Endodermal cell (in vitro differentiated cells): Measurements from ENCODE around the gene AIF1L. TPM values are rescaled to one million over a fixed set of nuclear protein-coding genes. Genes with fewer than 3 reads are reported as not detected.

Source experiments
- DNase-seq: peaks from one replicate; pipeline ENCODE4 v3.0.0-alpha.2; 2017
- H3K27ac ChIP-seq: 2 replicates; pipeline ENCODE4 v1.5.1; 2013; ENCODE audit warnings: mild to moderate bottlenecking, low read depth, low read length, moderate library complexity
- H3K27me3 ChIP-seq: 2 replicates; pipeline ENCODE4 v1.6.1; 2013; ENCODE audit warnings: mild to moderate bottlenecking, low read length, moderate library complexity; ENCODE audit not compliant: insufficient read depth, control insufficient read depth, poor library complexity, severe bottlenecking
- H3K36me3 ChIP-seq: 2 replicates; pipeline ENCODE4 v1.7.0; 2013; ENCODE audit warnings: mild to moderate bottlenecking, low read length, moderate library complexity; ENCODE audit not compliant: control insufficient read depth, insufficient read depth
- H3K4me1 ChIP-seq: one replicate; pipeline ENCODE4 v1.7.0; 2013; ENCODE audit warnings: low read length; ENCODE audit not compliant: control insufficient read depth, insufficient read depth
- H3K4me3 ChIP-seq: 2 replicates; pipeline ENCODE4 v1.5.1; 2013; ENCODE audit warnings: mild to moderate bottlenecking, low read length, moderate library complexity
- H3K9ac ChIP-seq: 2 replicates; pipeline ENCODE4 v1.6.1; 2013; ENCODE audit warnings: mild to moderate bottlenecking, low read length, moderate library complexity; ENCODE audit not compliant: poor library complexity, severe bottlenecking; ENCODE audit errors: extremely low read depth
- H3K9me3 ChIP-seq: 2 replicates; pipeline ENCODE4 v1.6.1; 2013; ENCODE audit warnings: mild to moderate bottlenecking, low read length, moderate library complexity; ENCODE audit not compliant: control insufficient read depth
- H3K27ac Mint-ChIP-seq: 2 replicates; pipeline ENCODE4 v1.8.0; 2020; ENCODE audit warnings: mixed read lengths
- H3K27me3 Mint-ChIP-seq: 2 replicates; pipeline ENCODE4 v1.8.0; 2021; ENCODE audit warnings: mild to moderate bottlenecking, mixed read lengths; ENCODE audit not compliant: insufficient read depth
- H3K36me3 Mint-ChIP-seq: 2 replicates; pipeline ENCODE4 v1.8.0; 2020; ENCODE audit warnings: low read depth, mixed read lengths
- H3K4me1 Mint-ChIP-seq: 2 replicates; pipeline ENCODE4 v1.8.0; 2020; ENCODE audit warnings: mixed read lengths
- H3K4me3 Mint-ChIP-seq: 2 replicates; pipeline ENCODE4 v1.8.0; 2020; ENCODE audit warnings: mild to moderate bottlenecking, moderate library complexity, mixed read lengths
- H3K9me3 Mint-ChIP-seq: 2 replicates; pipeline ENCODE4 v1.8.0; 2020; ENCODE audit warnings: mild to moderate bottlenecking, mixed read lengths
- WGBS, 2 experiments: methylation state at CpG; one replicate each; pipeline versions ENCODE4 v1.1.5 to v1.1.7; 2013; ENCODE audit warnings: missing lambda C conversion rate in 2 of 2, mixed read lengths in 1 of 2; ENCODE audit not compliant: insufficient coverage in 1 of 2, insufficient read length in 1 of 2; 5-methylcytosine and 5-hydroxymethylcytosine counted together
- total RNA-seq, 2 donors: library from RNA; stranded (reverse); fragmentation: NEBNext Ultra II Directional in 1 of 2; extraction: Animal tissue kit (Norgen Biotek cat#: 25700) in 1 of 2; gene quantifications; 2 replicates in 1 of 2; 3 replicates in 1 of 2; pipeline ENCODE4 v1.2.1, GENCODE V29; 2021
- TF ChIP-seq, protein P1 (sequence below): fragments of 200-600 bp; sonication (generic); conservative IDR thresholded peaks from 2 replicates; pipeline ENCODE4 v1.5.0; 2021; ENCODE audit warnings: antibody characterized with exemption, mild to moderate bottlenecking

The AIF1L gene
- total RNA-seq, 2 donors from 2014 or later, result 93.4 to 117 TPM

DNA sequence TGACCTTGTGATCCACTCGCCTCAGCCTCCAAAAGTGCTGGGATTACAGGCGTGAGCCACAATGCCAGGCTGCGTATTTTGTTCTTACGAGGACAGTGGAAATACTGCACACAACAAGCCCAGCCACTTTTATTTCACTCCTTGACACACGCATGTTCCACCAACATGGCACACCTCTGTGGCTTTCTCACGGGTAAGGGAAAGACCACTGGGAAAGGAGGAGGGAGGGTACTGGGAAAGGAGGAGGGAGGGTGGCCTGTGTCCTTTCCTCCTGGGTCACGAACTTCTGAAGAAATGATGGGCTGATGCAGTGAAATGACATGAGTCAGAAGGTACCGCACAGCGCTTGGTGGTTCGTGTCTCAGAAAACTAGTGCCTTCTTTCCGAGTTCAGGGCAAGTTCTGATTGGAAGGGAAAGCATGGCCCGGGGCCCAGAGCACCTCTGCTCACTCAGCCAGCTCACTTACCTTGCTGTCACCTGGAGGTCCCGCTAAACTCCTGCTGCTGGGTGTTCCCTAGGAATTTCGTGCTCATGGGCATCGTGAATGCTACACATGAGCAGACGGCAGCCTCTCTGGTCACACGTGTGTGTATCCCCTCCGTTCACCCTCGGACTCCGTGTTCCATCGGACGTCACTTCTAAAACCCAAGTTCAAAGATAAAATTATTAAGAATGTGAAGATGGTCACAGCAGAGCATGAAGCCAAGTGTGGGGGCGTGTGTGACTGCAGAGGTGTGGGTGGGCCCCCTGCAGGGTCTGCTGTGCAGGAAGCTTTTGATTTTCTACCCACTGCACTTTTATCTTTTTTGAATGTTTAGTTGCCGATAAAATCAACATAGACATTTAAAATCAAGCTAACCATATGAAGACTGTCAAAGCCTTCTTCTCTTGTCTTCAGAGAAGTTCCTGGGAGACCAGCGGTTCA, 44.5 kb upstream of the AIF1L start:
- Mint-ChIP-seq H3K4me3 (no peak overlapping the region), H3K4me1 (no peaks in the 10 kb centered on the region), H3K9me3 (no peaks in the 10 kb centered on the region), H3K36me3 (peaks cover 20% of the 10 kb centered on the region), H3K27ac (no peak overlapping the region), H3K27me3 (no peaks in the 10 kb centered on the region)
- no peak overlapping the region for H3K27ac ChIP-seq
- no peaks in the 10 kb centered on the region for H3K4me1 ChIP-seq
- H3K4me3 ChIP-seq, result no peak overlapping the region
- TF ChIP-seq, protein P1, sequence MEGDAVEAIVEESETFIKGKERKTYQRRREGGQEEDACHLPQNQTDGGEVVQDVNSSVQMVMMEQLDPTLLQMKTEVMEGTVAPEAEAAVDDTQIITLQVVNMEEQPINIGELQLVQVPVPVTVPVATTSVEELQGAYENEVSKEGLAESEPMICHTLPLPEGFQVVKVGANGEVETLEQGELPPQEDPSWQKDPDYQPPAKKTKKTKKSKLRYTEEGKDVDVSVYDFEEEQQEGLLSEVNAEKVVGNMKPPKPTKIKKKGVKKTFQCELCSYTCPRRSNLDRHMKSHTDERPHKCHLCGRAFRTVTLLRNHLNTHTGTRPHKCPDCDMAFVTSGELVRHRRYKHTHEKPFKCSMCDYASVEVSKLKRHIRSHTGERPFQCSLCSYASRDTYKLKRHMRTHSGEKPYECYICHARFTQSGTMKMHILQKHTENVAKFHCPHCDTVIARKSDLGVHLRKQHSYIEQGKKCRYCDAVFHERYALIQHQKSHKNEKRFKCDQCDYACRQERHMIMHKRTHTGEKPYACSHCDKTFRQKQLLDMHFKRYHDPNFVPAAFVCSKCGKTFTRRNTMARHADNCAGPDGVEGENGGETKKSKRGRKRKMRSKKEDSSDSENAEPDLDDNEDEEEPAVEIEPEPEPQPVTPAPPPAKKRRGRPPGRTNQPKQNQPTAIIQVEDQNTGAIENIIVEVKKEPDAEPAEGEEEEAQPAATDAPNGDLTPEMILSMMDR, result no peak
- H3K36me3 ChIP-seq, result no peaks in the 10 kb centered on the region
- no peaks in the 10 kb centered on the region for H3K9me3 ChIP-seq
- H3K9ac ChIP-seq, result no peak overlapping the region
- no peaks in the 10 kb centered on the region for H3K27me3 ChIP-seq
- 91 to 95% methylated on average over 16 to 25 of the region's 25 CpGs for WGBS, 2 experiments
- no peak for DNase-seq

DNA sequence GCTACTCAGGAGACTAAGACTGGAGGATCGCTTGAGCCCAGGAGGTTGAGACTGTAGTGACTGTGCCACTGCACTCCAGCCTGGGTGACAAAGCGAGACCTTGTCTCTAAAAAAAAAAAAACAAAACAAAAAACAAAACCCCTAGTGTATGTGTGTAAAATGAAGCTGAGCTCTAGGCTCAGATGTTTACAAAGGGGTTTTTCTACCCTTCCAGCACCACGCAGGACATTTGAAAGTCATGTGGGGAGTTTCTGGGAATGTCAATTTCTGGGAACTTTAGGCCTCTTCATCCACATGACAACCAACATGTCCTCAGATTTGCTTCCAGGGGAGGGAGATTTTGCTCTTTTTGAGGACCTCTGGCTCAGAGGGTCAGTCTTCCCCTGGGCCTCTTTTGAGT, 42.4 kb upstream of the AIF1L start:
- Histone ChIP-seq H3K4me1 (no peaks in the 10 kb centered on the region), H3K4me3 (no peak overlapping the region), H3K9me3 (no peaks in the 10 kb centered on the region), H3K27me3 (no peaks in the 10 kb centered on the region), H3K27ac (no peak overlapping the region), H3K36me3 (no peaks in the 10 kb centered on the region), H3K9ac (no peak overlapping the region)
- WGBS, 2 experiments, result 91 to 100% methylated on average over 1 to 3 of the region's 3 CpGs
- no peak overlapping the region for H3K27ac Mint-ChIP-seq
- no peak overlapping the region for H3K4me3 Mint-ChIP-seq
- TF ChIP-seq, protein P1, result no peak
- H3K9me3 Mint-ChIP-seq, result no peaks in the 10 kb centered on the region
- H3K27me3 Mint-ChIP-seq, result no peaks in the 10 kb centered on the region
- DNase-seq, result no peak
- H3K4me1 Mint-ChIP-seq, result no peaks in the 10 kb centered on the region
- peaks cover 17% of the 10 kb centered on the region for H3K36me3 Mint-ChIP-seq

DNA sequence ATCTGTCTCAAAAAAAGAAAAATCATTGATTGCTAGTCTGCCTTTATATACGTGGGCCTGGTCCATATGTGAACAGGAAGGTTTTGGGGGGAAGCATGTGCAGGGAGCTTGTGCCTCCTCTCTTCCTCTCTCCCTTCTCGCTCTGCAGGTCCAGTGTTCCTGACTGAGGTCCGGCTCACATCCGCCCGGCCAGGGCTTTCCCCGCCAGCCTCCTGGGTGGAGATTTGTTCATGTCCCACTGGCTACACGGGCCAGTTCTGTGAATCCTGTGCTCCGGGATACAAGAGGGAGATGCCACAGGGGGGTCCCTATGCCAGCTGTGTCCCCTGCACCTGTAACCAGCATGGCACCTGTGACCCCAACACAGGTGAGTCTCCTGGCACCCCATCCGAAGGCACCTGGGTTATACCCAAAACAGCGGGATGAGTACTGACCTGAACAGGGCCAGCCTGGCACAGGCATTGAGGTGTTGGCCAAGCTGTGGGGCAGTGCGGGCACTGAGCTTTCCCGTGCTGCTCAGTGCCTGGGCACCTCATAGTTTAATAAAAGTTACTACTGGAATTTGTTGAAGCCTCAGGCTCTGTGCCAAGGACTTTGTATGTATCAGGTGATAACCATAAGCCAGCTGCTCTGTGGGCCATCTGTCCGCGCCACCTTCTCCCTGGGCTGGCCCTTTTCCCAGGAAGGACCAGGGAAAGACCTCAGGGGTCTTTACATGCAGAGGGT, 39.4 kb upstream of the AIF1L start:
- Mint-ChIP-seq H3K27ac (no peak overlapping the region), H3K4me1 (no peaks in the 10 kb centered on the region), H3K27me3 (no peaks in the 10 kb centered on the region), H3K4me3 (no peak overlapping the region), H3K9me3 (no peaks in the 10 kb centered on the region), H3K36me3 (peaks cover 10% of the 10 kb centered on the region)
- Histone ChIP-seq H3K4me1 (no peaks in the 10 kb centered on the region), H3K27ac (no peak overlapping the region), H3K9me3 (no peaks in the 10 kb centered on the region), H3K36me3 (no peaks in the 10 kb centered on the region), H3K9ac (no peak overlapping the region), H3K27me3 (no peaks in the 10 kb centered on the region), H3K4me3 (no peak overlapping the region)
- WGBS, 2 experiments, result 91 to 96% methylated on average over 12 to 14 of the region's 14 CpGs
- TF ChIP-seq, protein P1, result no peak
- DNase-seq, result no peak
